ENCODE measurements around the gene A2ML1.
"Not testable (repeated sequence)": the region's sequence is repeated elsewhere in the genome, so short reads cannot be mapped to it uniquely, and the experiment has no call there.

A2ML1 gene

DNA sequence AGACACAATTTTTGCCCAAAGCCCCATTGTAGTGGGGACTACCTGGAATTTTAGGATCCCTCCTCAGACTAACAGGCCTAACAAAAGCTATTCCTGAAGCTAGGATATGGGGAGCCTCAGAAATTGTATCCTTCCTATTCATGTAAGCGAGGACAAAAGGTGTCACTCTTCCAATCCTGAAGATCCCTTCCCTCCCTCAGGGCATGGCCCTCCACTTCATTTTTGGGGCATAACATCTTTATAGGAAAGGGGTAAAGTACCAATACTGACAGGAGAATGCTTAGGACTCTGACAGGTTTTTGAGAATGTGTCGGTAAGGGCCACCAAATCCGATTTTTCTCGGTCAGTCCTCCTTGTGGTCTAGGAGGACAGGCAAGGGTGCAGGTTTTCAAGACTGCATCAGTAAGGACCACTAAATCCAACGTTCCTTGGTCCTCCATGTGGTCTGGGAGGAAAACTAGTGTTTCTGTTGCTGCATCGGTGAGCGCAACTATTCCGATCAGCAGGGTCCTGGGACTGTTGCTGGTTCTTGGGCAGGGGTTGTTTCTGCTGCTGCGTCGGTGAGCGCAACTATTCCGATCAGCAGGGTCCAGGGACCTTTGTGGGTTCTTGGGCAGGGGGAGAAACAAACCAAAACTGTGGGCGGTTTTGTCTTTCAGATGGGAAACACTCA, 32.9 kb upstream of the A2ML1 start:
- not testable (repeated sequence) for H3K4me3 ChIP-seq (ENCODE audit: insufficient read depth, low read depth, low read length, poor library complexity, severe bottlenecking); DNase-seq; H3K27me3 ChIP-seq (replicated peaks; ENCODE audit: control insufficient read depth, insufficient read depth, low read length, poor library complexity, severe bottlenecking); H3K27ac ChIP-seq (ENCODE audit: insufficient read depth, low read length, poor library complexity, severe bottlenecking); H3K9me3 ChIP-seq (ENCODE audit: control insufficient read depth, low read length); H3K36me3 ChIP-seq (ENCODE audit: control insufficient read depth, insufficient read depth, low read length); H3K4me1 ChIP-seq (ENCODE audit: control insufficient read depth, insufficient read depth, low read length, poor library complexity, severe bottlenecking)

DNA sequence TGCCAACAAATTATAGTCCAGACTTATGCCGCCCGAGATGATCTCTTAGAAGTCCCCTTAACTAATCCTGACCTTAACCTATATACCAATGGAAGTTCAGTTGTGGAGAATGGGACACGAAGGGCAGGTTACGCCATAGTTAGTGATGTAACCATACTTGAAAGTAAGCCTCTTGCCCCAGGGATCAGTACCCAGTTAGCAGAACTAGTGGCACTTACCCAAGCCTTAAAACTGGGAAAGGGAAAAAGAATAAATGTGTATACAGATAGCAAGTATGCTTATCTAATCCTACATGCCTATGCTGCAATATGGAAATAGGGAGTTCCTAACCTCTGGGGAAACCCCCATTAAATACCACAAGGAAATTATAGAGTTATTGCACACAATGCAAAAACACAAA, 29.2 kb upstream of the A2ML1 start:
- H3K4me1 ChIP-seq (ENCODE audit: control insufficient read depth, insufficient read depth, low read length, poor library complexity, severe bottlenecking); H3K27me3 ChIP-seq (replicated peaks; ENCODE audit: control insufficient read depth, insufficient read depth, low read length, poor library complexity, severe bottlenecking); H3K36me3 ChIP-seq (ENCODE audit: control insufficient read depth, insufficient read depth, low read length); H3K4me3 ChIP-seq (ENCODE audit: insufficient read depth, low read depth, low read length, poor library complexity, severe bottlenecking); H3K9me3 ChIP-seq (ENCODE audit: control insufficient read depth, low read length); DNase-seq; H3K27ac ChIP-seq (ENCODE audit: insufficient read depth, low read length, poor library complexity, severe bottlenecking): not testable (repeated sequence)

DNA sequence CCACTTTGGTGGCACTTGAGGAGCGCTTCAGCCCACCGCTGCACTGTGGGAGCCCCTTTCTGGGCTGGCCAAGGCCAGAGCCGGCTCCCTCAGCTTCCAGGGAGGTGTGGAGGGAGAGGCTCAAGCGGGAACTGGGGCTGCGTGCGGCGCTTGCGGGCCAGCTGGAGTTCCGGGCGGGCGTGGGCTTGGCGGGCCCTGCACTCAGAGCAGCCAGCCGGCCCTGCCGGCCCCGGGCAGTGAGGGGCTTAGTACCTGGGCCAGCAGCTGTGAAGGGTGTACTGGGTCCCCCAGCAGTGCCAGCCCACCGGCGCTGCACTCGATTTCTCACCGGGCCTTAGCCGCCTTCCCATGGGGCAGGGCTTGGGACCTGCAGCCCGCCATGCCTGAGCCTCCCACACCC, 27.8 kb upstream of the A2ML1 start:
- DNase-seq; H3K36me3 ChIP-seq (ENCODE audit: control insufficient read depth, insufficient read depth, low read length); H3K4me3 ChIP-seq (ENCODE audit: insufficient read depth, low read depth, low read length, poor library complexity, severe bottlenecking); H3K27ac ChIP-seq (ENCODE audit: insufficient read depth, low read length, poor library complexity, severe bottlenecking); H3K27me3 ChIP-seq (replicated peaks; ENCODE audit: control insufficient read depth, insufficient read depth, low read length, poor library complexity, severe bottlenecking); H3K9me3 ChIP-seq (ENCODE audit: control insufficient read depth, low read length); H3K4me1 ChIP-seq (ENCODE audit: control insufficient read depth, insufficient read depth, low read length, poor library complexity, severe bottlenecking): not testable (repeated sequence)

DNA sequence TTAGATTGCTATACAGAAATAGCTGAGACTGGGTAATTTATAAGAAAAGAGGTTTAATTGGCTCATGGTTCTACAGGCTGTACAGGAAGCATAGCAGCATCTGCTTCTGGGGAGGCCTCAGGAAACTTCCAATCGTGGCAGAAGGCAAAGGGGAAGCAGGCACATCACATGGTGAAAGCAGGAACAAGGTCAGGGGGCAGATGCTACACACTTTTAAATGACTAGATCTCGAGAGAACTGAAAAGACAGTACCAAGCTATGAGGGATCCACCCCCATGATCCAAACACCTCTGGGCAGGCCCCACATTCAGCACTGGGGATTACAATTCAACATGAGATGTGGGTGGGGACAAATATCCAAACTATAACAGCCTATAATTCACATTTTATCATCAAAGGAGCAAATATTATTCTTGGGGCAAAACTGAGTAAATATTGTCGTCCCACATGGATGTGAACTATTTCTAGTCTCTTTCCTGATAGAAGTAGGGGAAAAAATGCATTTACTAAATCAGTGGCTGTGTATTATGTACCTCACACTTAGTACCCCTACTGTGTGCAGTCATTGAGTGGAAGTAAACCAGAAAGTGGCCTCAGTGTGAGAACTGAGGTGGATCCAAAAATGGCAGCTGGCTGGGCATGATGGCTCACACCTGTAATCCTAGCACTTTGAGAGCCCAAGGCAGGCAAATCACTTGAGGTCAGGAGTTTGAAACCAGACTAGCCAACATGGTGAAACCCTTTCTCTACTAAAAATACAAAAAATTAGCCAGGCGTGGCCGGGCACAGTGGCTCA, 25.4 kb upstream of the A2ML1 start:
- no peaks in the 10 kb centered on the region for H3K36me3 ChIP-seq (ENCODE audit: control insufficient read depth, insufficient read depth, low read length)
- H3K27me3 ChIP-seq (replicated peaks; ENCODE audit: control insufficient read depth, insufficient read depth, low read length, poor library complexity, severe bottlenecking), result no peaks in the 10 kb centered on the region
- H3K4me3 ChIP-seq (ENCODE audit: insufficient read depth, low read depth, low read length, poor library complexity, severe bottlenecking), result no peak overlapping the region
- DNase-seq, result no peak
- H3K4me1 ChIP-seq (ENCODE audit: control insufficient read depth, insufficient read depth, low read length, poor library complexity, severe bottlenecking), result no peaks in the 10 kb centered on the region
- no peak overlapping the region for H3K27ac ChIP-seq (ENCODE audit: insufficient read depth, low read length, poor library complexity, severe bottlenecking)
- no peaks in the 10 kb centered on the region for H3K9me3 ChIP-seq (ENCODE audit: control insufficient read depth, low read length)

DNA sequence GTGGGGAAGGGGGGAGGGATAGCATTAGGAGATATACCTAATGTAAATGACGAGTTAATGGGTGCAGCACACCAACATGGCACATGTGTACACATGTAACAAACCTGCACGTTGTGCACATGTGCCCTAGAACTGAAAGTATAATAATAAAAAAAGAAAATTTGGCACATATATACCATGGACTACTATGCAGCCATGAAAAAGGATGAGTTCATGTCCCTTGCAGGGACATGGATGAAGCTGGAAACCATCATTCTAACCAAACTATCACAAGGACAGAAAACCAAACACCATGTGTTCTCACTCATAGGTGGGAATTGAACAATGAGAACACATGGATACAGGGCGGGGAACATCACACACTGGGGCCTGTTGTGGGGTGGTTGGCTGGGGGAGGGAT, 21.2 kb upstream of the A2ML1 start:
- not testable (repeated sequence) for H3K4me3 ChIP-seq (ENCODE audit: insufficient read depth, low read depth, low read length, poor library complexity, severe bottlenecking); H3K4me1 ChIP-seq (ENCODE audit: control insufficient read depth, insufficient read depth, low read length, poor library complexity, severe bottlenecking); H3K9me3 ChIP-seq (ENCODE audit: control insufficient read depth, low read length); DNase-seq; H3K36me3 ChIP-seq (ENCODE audit: control insufficient read depth, insufficient read depth, low read length); H3K27ac ChIP-seq (ENCODE audit: insufficient read depth, low read length, poor library complexity, severe bottlenecking); H3K27me3 ChIP-seq (replicated peaks; ENCODE audit: control insufficient read depth, insufficient read depth, low read length, poor library complexity, severe bottlenecking)

DNA sequence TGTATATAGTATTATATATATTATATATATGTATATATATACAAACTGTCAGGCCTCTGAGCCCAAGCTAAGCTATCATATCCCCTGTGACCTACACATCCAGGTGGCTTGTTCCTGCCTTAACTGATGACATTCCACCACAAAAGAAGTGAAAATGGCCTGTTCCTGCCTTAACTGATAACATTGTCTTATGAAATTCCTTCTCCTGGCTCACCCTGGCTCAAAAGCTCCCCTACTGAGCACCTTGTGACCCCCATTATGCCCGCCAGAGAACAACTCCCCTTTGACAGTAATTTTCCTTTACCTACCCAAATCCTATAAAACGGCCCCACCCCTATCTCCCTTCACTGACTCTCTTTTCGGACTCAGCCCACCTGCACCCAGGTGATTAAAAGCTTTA, 17.6 kb upstream of the A2ML1 start:
- H3K36me3 ChIP-seq (ENCODE audit: control insufficient read depth, insufficient read depth, low read length); H3K4me3 ChIP-seq (ENCODE audit: insufficient read depth, low read depth, low read length, poor library complexity, severe bottlenecking); H3K27ac ChIP-seq (ENCODE audit: insufficient read depth, low read length, poor library complexity, severe bottlenecking); H3K27me3 ChIP-seq (replicated peaks; ENCODE audit: control insufficient read depth, insufficient read depth, low read length, poor library complexity, severe bottlenecking); H3K4me1 ChIP-seq (ENCODE audit: control insufficient read depth, insufficient read depth, low read length, poor library complexity, severe bottlenecking); H3K9me3 ChIP-seq (ENCODE audit: control insufficient read depth, low read length); DNase-seq: not testable (repeated sequence)

DNA sequence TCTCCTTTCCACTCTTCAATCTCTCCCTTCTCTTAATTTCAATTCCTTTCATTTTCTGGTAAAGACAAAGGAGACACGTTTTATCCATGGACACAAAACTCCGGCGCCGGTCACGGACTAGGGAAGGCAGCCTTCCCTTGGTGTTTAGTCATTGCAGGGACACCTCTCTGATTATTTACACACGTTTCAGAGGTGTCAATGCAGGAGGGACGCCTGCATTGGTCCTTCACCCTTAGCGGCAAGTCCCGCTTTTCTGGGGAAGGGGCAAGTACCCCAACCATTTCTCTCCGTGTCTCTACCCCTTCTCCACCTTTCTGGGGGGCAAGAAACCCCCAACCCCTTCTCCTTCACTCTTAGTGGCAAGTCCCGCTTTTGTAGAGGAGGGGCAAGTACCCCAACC, 16.9 kb upstream of the A2ML1 start:
- H3K27ac ChIP-seq (ENCODE audit: insufficient read depth, low read length, poor library complexity, severe bottlenecking); H3K9me3 ChIP-seq (ENCODE audit: control insufficient read depth, low read length): not testable (repeated sequence)

DNA sequence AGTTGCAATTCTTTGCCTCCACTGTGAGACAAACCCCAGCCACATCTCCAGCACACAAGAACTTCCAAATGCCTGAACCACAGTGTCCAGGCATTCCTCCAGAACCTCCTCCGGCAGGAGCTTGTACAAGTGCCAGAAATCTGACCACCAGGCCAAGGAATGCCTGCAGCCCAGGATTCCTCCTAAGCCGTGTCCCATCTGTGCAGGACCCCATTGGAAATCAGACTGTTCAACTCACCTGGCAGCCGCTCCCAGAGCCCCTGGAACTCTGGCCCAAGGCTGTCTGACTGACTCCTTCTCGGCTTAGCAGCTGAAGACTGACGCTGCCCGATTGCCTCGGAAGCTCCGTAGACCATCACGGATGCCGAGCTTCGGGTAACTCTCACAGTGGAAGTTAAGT, 15.3 kb upstream of the A2ML1 start:
- DNase-seq; H3K9me3 ChIP-seq (ENCODE audit: control insufficient read depth, low read length); H3K27me3 ChIP-seq (replicated peaks; ENCODE audit: control insufficient read depth, insufficient read depth, low read length, poor library complexity, severe bottlenecking); H3K4me1 ChIP-seq (ENCODE audit: control insufficient read depth, insufficient read depth, low read length, poor library complexity, severe bottlenecking); H3K27ac ChIP-seq (ENCODE audit: insufficient read depth, low read length, poor library complexity, severe bottlenecking); H3K36me3 ChIP-seq (ENCODE audit: control insufficient read depth, insufficient read depth, low read length); H3K4me3 ChIP-seq (ENCODE audit: insufficient read depth, low read depth, low read length, poor library complexity, severe bottlenecking): not testable (repeated sequence)

More for the DNA sequence above, 16.9 kb upstream of the A2ML1 start:
- not testable (repeated sequence) for H3K27me3 ChIP-seq (replicated peaks; ENCODE audit: control insufficient read depth, insufficient read depth, low read length, poor library complexity, severe bottlenecking); H3K36me3 ChIP-seq (ENCODE audit: control insufficient read depth, insufficient read depth, low read length); H3K4me1 ChIP-seq (ENCODE audit: control insufficient read depth, insufficient read depth, low read length, poor library complexity, severe bottlenecking); H3K4me3 ChIP-seq (ENCODE audit: insufficient read depth, low read depth, low read length, poor library complexity, severe bottlenecking); DNase-seq

DNA sequence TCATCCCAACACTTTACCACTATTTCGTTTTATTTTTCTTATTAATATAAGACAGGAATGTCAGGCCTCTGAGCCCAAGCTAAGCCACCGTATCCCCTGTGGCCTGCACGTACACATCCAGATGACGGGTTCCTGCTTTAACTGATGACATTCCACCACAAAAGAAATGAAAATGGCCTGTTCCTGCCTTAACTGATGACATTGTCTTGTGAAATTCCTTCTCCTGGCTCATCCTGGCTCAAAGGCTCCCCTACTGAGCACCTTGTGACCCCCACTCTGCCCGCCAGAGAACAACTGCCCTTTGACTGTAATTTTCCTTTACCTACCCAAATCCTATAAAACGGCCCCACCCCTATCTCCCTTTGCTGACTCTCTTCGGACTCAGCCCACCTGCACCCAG, 12.3 kb upstream of the A2ML1 start:
- H3K4me1 ChIP-seq (ENCODE audit: control insufficient read depth, insufficient read depth, low read length, poor library complexity, severe bottlenecking); H3K27me3 ChIP-seq (replicated peaks; ENCODE audit: control insufficient read depth, insufficient read depth, low read length, poor library complexity, severe bottlenecking); H3K4me3 ChIP-seq (ENCODE audit: insufficient read depth, low read depth, low read length, poor library complexity, severe bottlenecking); H3K27ac ChIP-seq (ENCODE audit: insufficient read depth, low read length, poor library complexity, severe bottlenecking); H3K36me3 ChIP-seq (ENCODE audit: control insufficient read depth, insufficient read depth, low read length); H3K9me3 ChIP-seq (ENCODE audit: control insufficient read depth, low read length); DNase-seq: not testable (repeated sequence)

DNA sequence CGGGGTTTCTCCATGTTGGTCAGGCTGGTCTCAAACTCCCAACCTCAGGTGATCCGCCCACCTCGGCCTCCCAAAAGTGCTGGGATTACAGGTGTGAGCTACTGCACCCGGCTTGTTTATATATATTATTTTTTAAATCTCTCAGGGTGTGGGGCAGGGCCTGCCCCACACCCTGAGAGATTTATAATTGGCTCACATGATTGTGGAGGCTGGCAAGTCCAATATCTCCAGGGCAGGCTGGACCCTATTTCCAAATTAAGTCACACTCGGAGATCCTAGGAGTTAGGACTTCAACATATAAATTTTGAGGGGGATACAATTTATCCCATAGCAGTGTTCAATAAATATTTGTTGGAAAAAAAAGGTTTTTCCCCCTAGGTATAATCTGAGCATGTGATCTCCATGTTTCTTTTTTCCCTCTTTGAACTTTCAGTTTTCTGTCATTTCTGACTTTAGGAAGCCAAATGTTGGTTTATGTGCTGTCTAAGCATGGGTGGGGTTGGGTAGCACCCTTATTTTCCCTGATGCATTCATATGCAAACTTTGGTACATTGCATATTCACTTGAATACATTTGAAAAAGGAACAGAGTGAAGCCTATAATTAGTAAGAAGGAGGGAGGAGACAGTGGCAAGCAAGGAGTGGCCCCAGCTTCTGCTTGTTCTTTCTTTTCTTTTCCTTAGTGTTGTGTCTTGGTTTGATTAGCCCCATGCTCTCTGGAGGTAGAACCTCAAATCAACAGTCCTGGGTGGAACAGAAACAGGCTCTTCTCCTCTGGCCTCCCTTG, 8.7 kb upstream of the A2ML1 start:
- Histone ChIP-seq H3K4me1 (ENCODE audit: control insufficient read depth, insufficient read depth, low read length, poor library complexity, severe bottlenecking) (no peaks in the 10 kb centered on the region), H3K4me3 (ENCODE audit: insufficient read depth, low read depth, low read length, poor library complexity, severe bottlenecking) (no peak overlapping the region), H3K36me3 (ENCODE audit: control insufficient read depth, insufficient read depth, low read length) (no peaks in the 10 kb centered on the region), H3K27ac (ENCODE audit: insufficient read depth, low read length, poor library complexity, severe bottlenecking) (no peak overlapping the region), H3K9me3 (ENCODE audit: control insufficient read depth, low read length) (no peaks in the 10 kb centered on the region), H3K27me3 (replicated peaks; ENCODE audit: control insufficient read depth, insufficient read depth, low read length, poor library complexity, severe bottlenecking) (no peaks in the 10 kb centered on the region)
- no peak for DNase-seq

All from effector memory CD4-positive, alpha-beta T cell (primary cell).